Activated T-helper 2 cell treated with anti-CD3 and anti-CD28 coated beads, Interferon-gamma antibody, Interleukin-2, Interleukin-4, amounts not matched to agents 10 μg/mL and 5 μg/mL and 100 μg/mL, durations not matched to agents 14 hours and 24 hours and 36 hours (primary cell): ENCODE data around the gene ASB13. TPM values are rescaled to one million over a fixed set of nuclear protein-coding genes. Genes with fewer than 3 reads are reported as not detected.

Experiments
- DNase-seq: peaks from one replicate; pipeline ENCODE4 v3.0.0; 2021; ENCODE audit warnings: low spot score
- H3K27ac Mint-ChIP-seq: one replicate; pipeline ENCODE4 v1.8.0; 2021; ENCODE audit warnings: mixed read lengths
- H3K27me3 Mint-ChIP-seq: one replicate; pipeline ENCODE4 v1.8.0; 2021; ENCODE audit warnings: low read depth, mixed read lengths
- H3K36me3 Mint-ChIP-seq: one replicate; pipeline ENCODE4 v1.8.0; 2021; ENCODE audit warnings: low read depth, mixed read lengths
- H3K4me1 Mint-ChIP-seq: one replicate; pipeline ENCODE4 v1.8.0; 2021; ENCODE audit warnings: low read depth, mixed read lengths
- H3K4me3 Mint-ChIP-seq: one replicate; pipeline ENCODE4 v1.8.0; 2021; ENCODE audit warnings: low read depth, mild to moderate bottlenecking, moderate library complexity, mixed read lengths
- H3K9me3 Mint-ChIP-seq: one replicate; pipeline ENCODE4 v1.8.0; 2021; ENCODE audit warnings: mixed read lengths
- intact Hi-C: fragments of 100-400 bp; cut with micrococcal nuclease; formaldehyde crosslinking; loops from one replicate; pipeline ENCODE4 v1.15.1; 2023
- total RNA-seq: library from RNA; stranded (reverse); gene quantifications from 2 replicates; pipeline ENCODE4 v1.2.3, GENCODE V29; 2022

ASB13 gene
- total RNA-seq, 1 donor from 2014 or later = 15.2 TPM

DNA sequence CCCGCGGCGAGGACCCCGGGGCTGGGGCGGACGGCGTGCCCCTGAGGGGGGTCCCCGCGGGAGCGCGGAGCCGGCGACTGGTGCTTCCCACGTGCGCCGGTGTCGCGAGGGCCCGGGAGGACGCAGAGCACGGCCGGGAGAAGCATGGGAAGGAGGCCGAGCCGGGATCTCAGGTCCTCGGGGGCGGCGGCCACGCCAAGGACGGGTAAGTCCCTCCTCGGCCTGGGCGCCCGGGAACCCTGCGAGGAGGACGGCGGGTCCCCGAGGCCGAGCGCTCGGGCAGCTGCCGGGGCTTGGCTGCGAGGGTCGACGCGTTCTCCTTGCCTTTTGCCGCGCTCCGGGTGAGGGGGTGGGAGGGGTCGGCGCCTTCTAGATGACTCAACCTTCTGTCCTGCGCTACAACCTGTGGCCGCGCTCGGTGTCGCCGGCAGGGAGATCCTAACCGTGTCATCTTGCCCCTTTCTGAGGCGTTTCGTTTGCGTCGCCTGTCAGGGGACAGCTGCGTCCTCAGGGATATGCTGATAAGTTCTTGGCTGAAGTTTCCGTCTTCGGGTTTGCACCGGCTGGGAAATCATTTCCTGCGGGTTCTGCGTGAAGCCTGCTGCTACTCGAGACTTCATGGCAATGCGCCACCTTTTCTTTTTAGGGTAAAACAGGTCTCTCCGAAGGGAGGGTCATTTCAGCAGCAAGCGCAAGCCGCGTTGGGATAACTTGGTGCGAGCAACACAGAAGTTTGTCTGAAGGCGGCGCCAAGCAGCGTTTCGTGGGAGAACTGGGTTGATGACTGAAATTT, 18.8 kb upstream of the ASB13 start:
- Mint-ChIP-seq H3K9me3 (no peaks in the 10 kb centered on the region), H3K27me3 (peaks cover 4% of the 10 kb centered on the region), H3K4me3 (peak overlapping the region; percentile 96), H3K36me3 (peaks cover 20% of the 10 kb centered on the region), H3K4me1 (peaks cover 51% of the 10 kb centered on the region), H3K27ac (peak overlapping the region; percentile 97)
- DNase-seq = peak; percentile 62
- intact Hi-C loops = loop anchor here (2.0 to 10.0 kb wide), 5 partner anchors 46 to 1720 kb away; partner anchors contain the start of gene GDI2

GRCh38 chr10:5684318-5684970, 18.0 kb upstream of the ASB13 start, which contains the start of gene TASOR2:
Gene TASOR2 (plus strand): TSS chr10:5684838. CDS start chr10:5720643, 35,805 bp downstream.
- H3K9me3 Mint-ChIP-seq = no peaks in the 10 kb centered on the region
- H3K27me3 Mint-ChIP-seq = peaks cover 9% of the 10 kb centered on the region
- DNase-seq = peak; percentile 96
- H3K36me3 Mint-ChIP-seq = peaks cover 20% of the 10 kb centered on the region
- peak within 1 kb of the TSS; percentile 96 for H3K4me3 Mint-ChIP-seq
- intact Hi-C loops = loop anchor here (2.0 to 10.0 kb wide), 4 partner anchors 46 to 1720 kb away; partner anchors contain the start of gene GDI2
- peak within 1 kb of the TSS; percentile 97 for H3K27ac Mint-ChIP-seq
- peaks cover 51% of the 10 kb centered on the region for H3K4me1 Mint-ChIP-seq

DNA sequence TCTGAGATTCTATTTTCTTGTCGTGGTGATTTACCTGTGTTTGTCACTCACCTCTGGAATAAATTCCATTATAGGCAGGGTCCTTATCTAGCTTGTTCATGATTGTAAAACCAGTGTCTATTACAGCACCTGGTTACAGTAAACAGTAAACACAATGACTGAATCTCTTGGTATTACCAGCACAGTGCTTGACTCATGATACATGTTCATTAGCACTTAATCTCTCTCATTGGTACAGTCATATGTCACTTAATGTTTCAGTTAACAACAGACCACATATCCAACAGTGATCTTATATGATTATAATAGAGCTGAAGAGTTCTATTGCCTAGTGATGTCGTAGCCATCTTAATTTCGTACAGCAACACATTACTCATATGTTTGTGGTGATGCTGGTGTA, 16.7 kb upstream of the ASB13 start:
- Mint-ChIP-seq H3K36me3 (peaks cover 12% of the 10 kb centered on the region), H3K27me3 (peaks cover 17% of the 10 kb centered on the region), H3K4me1 (peaks cover 43% of the 10 kb centered on the region), H3K9me3 (no peaks in the 10 kb centered on the region), H3K4me3 (no peak overlapping the region), H3K27ac (peak overlapping the region; percentile 33)
- no peak for DNase-seq
- intact Hi-C loops = loop anchor here (5.0 to 10.0 kb wide), 2 partner anchors 236 to 1722 kb away; no protein-coding TSS in a partner anchor

- H3K4me1 Mint-ChIP-seq = peaks cover 35% of the 10 kb centered on the region
- peaks cover 9% of the 10 kb centered on the region for H3K36me3 Mint-ChIP-seq
- no peak overlapping the region for H3K27ac Mint-ChIP-seq
- peaks cover 24% of the 10 kb centered on the region for H3K27me3 Mint-ChIP-seq
- intact Hi-C loops = loop anchor here (5.0 to 10.0 kb wide), 2 partner anchors 235 to 1723 kb away; no protein-coding TSS in a partner anchor
- H3K9me3 Mint-ChIP-seq = no peaks in the 10 kb centered on the region
- no peak for DNase-seq
- no peak overlapping the region for H3K4me3 Mint-ChIP-seq
Observed at GRCh38 chr10:5681930-5682329, 15.5 kb upstream of the ASB13 start.

- intact Hi-C loops = loop anchor here (5.0 to 10.0 kb wide), 2 partner anchors 232 to 1725 kb away; no protein-coding TSS in a partner anchor
- Mint-ChIP-seq H3K4me1 (peaks cover 23% of the 10 kb centered on the region), H3K9me3 (peaks cover 3% of the 10 kb centered on the region), H3K27me3 (peaks cover 27% of the 10 kb centered on the region), H3K36me3 (no peaks in the 10 kb centered on the region), H3K27ac (no peak overlapping the region), H3K4me3 (no peak overlapping the region)
- no peak for DNase-seq
Observed at GRCh38 chr10:5679606-5680005, 13.2 kb upstream of the ASB13 start.

- peaks cover 9% of the 10 kb centered on the region for H3K9me3 Mint-ChIP-seq
- peaks cover 18% of the 10 kb centered on the region for H3K4me1 Mint-ChIP-seq
- intact Hi-C loops = no loop called here
Observed at GRCh38 chr10:5679037-5679435, 12.6 kb upstream of the ASB13 start.

DNA sequence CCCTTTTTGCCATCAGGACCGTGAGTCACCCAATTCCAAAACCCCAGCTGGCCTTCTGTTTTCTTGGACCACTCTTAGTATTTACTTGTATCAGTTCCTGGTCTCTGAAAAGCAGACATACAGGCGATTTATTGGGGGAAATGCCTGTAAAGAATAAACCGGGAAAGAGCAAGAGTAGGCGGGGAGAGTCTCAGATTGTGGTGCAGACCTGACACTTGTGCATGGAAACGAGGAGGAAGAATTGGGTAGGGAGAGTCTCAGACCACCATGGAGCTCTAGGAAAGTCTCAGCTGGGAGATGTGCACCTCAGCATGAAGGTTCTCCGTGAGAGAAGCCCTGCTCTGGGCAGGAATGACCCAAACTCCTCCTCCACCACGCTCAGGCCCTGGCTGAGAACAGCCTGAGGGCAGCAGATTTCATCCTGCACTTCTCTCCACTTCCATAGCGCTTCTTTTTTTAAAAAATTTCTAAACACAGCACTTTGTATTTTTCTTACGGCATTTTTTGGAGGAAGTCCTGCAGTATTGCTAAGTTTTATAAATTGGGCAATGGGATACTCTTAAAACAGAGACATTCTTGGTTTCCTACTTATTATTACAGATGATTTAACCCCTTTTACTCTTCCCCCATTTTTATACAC, 12.1 kb upstream of the ASB13 start:
- no peak overlapping the region for H3K27ac Mint-ChIP-seq
- H3K36me3 Mint-ChIP-seq = no peaks in the 10 kb centered on the region
- no peak overlapping the region for H3K4me3 Mint-ChIP-seq
- H3K9me3 Mint-ChIP-seq = peaks cover 13% of the 10 kb centered on the region
- H3K27me3 Mint-ChIP-seq = peaks cover 28% of the 10 kb centered on the region
- peaks cover 14% of the 10 kb centered on the region for H3K4me1 Mint-ChIP-seq
- intact Hi-C loops = no loop called here
- no peak for DNase-seq

More at GRCh38 chr10:5679037-5679435, 12.6 kb upstream of the ASB13 start:
- peaks cover 27% of the 10 kb centered on the region for H3K27me3 Mint-ChIP-seq
- DNase-seq = no peak
- H3K36me3 Mint-ChIP-seq = no peaks in the 10 kb centered on the region
- H3K27ac Mint-ChIP-seq = no peak overlapping the region
- no peak overlapping the region for H3K4me3 Mint-ChIP-seq

DNA sequence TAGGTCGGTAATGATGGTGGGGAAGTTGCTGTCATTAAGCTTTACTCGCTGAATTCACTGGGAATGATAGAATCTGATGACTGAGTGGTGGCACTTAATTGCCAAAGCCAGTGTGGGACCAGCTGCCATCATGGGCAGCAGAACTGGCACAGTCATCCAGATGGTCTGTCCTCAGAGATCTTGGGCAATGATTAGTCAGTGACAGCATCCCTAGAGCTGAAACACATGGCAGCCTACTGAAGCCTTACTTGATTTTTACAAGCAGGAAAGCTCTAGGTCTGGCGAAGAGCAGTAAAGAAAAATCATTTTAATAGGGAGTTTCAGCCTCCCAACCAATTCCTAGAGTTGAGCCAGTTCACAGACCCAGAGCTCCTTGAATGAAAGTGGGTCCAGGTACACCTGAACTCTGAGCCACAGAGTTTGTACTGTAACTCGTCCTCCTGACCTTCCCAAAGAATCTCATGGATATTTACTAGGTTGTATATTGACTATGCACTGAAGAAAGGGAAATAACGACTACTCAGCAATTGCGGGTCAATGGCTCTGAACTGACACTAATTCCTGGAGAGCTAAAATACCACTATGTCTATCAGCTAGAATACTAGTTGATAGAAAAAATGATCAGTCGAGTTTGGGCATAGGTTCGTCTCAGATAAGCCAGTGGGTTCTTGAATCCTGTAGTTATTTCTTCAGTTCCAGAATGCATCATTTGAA, 4.4 kb upstream of the ASB13 start:
- peaks cover 6% of the 10 kb centered on the region for H3K27me3 Mint-ChIP-seq
- no peak for DNase-seq

DNA sequence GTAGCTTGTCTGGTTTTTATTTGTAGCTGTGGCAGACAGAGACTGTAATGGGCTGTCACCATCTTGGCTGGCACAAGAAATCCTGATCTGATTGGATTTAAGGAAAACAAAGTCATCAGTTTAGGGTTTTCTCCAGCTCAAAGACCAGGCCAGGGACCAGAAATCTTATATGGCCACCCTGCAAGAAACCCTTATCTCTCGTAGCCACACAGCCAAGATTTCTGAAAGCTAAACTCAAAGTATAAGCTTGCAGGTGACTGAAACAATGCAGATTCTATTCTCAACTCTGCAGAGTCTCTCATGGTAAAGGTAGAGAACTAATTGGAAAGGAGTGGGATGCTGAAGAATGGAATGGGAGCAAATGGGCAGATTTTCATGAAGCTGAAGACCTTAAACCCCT, 3.2 kb upstream of the ASB13 start:
- peaks cover 13% of the 10 kb centered on the region for H3K4me1 Mint-ChIP-seq
- peaks cover 20% of the 10 kb centered on the region for H3K9me3 Mint-ChIP-seq
- H3K27me3 Mint-ChIP-seq = peaks cover 9% of the 10 kb centered on the region
- intact Hi-C loops = no loop called here
- H3K4me3 Mint-ChIP-seq = no peak overlapping the region
- no peaks in the 10 kb centered on the region for H3K36me3 Mint-ChIP-seq
- no peak overlapping the region for H3K27ac Mint-ChIP-seq
- no peak for DNase-seq

More for the DNA sequence above, 4.4 kb upstream of the ASB13 start:
- H3K4me3 Mint-ChIP-seq = no peak overlapping the region
- H3K27ac Mint-ChIP-seq = no peak overlapping the region
- peaks cover 23% of the 10 kb centered on the region for H3K9me3 Mint-ChIP-seq
- intact Hi-C loops = no loop called here
- H3K4me1 Mint-ChIP-seq = peaks cover 10% of the 10 kb centered on the region
- H3K36me3 Mint-ChIP-seq = no peaks in the 10 kb centered on the region

DNA sequence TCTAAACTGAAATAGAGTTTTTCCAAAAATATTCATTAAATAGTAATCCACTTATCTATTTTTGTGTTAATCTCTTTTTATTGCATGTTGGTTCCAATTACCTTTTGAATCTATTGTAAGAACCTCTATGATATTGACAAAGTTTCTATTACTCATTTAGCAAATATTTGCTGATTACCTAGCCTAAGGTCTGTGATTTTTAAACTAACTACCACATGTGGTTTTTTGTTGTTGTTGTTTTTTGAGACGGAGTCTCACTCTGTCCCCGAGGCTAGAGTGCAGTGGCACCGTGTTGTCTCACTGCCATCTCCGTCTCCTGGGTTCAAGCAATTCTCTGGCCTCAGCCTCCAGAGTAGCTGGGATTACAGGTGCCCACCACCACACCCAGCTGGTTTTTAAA, 2.0 kb upstream of the ASB13 start:
- intact Hi-C loops = no loop called here
- H3K4me3 Mint-ChIP-seq = no peak overlapping the region
- H3K9me3 Mint-ChIP-seq = peaks cover 10% of the 10 kb centered on the region
- DNase-seq = no peak
- H3K4me1 Mint-ChIP-seq = peaks cover 19% of the 10 kb centered on the region
- H3K27ac Mint-ChIP-seq = no peak overlapping the region
- no peaks in the 10 kb centered on the region for H3K36me3 Mint-ChIP-seq
- H3K27me3 Mint-ChIP-seq = peaks cover 7% of the 10 kb centered on the region

DNA sequence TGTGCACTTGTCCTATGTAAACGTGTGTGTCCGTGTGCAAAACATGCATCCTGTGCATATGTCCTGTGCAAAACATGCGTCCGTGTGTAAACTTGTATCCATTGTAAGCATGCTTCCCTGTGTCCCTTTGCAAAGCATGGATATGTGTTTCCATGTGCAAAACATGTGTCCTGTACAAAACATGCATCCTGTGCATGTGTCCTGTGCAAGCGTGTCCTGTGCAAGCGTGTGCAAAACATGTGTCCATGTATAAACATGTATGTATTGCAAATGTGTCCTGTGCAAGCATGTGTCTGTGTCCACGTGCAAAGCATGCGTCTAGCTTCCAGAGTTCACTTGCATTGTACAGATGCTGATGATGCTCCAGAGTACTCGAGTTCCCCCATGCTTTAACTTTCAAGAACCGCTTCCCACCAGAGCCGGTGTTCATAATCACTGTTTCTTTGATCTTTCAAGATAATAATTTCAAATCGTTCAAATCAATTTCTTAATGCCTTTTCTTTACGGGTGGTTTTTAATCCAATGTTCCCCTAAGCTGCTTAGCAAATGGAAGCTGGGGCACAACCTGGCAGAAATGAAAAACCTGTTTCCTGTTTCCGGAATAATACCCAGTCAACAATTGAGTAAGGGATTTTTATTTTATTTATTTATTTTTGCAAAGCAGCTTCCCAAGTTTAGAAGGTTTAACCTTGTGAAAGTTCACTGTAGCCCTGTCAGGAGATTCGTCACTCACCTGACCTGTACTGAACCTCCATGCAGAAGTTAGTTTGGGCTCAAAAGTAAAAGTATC, 641 bp upstream of the ASB13 start:
- DNase-seq = no peak
- Mint-ChIP-seq H3K9me3 (no peaks in the 10 kb centered on the region), H3K4me1 (peaks cover 19% of the 10 kb centered on the region), H3K27ac (peak overlapping the region; percentile 63), H3K36me3 (no peaks in the 10 kb centered on the region), H3K27me3 (peaks cover 6% of the 10 kb centered on the region), H3K4me3 (peak overlapping the region; percentile 90)
- intact Hi-C loops = no loop called here
